Measurements from ENCODE around the gene LY6G6F. TPM values are rescaled to one million over a fixed set of nuclear protein-coding genes. Genes with fewer than 3 reads are reported as not detected.

The LY6G6F gene
- total and polyA plus RNA-seq, 3 donors from 2014 or later, result 0.41 TPM; not detected in 2

DNA sequence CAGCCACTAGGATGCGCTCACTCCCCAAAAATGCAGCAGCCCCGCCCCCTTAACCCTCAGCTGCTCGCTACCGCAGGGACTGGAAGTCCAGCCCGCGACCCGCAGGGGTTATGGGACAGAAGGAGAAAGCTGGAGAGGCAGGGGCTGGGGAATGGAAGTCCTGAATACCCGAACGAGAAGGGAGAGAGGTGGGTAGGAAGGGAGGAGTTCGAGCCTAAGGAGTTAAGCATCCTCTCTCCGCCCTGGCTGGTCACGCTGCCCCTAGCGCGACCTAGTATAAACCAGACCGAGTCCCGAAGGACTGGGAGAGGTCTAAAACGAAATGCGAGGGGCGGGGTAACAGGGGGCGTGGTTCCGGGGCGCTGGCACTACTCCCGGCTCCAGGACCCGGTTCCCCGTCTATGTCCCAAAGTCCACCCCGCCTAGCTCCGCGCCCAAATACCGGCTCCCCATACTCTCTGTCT lies 22.9 kb downstream of the LY6G6F start:
- intact Hi-C loops (cut with DNase I; ENCODE audit: low total_unique reads), result no loop called here
- peaks cover 10% of the 10 kb centered on the region for H3K4me1 ChIP-seq

DNA sequence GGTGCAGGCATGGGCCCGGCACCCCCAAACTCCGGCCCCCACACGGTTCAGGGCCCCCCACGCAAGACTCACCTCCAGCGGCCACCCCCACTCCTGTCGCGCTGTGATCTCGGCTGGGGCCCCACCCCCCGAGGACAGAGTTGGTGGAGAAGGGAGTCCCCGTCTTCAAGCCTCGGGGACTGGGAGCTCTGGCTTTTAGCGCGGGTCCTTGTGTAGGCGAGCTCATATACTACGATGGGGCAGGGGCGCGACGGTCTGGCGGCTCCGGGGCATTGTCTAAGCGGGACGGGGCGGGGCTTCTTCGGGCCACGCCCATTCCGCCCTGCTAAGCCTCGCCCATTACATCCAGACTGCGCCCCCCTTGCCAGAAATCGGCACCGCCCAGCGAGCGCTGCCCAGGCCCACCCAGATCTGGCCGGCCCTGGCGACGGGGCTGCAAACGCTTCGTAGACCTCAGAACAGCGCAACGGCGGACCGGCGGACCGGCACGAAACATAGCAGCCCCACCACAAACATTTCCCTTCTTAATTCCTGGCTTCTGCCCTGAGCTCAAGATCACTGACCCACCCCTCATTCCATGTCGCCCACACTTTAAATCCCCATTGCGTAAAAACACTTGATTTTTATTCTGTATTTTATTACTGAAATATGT lies 23.4 kb downstream of the LY6G6F start:
- H3K36me3 ChIP-seq (ENCODE audit: low read depth, missing control alignments), result no peaks in the 10 kb centered on the region

More for the DNA sequence above, 22.9 kb downstream of the LY6G6F start:
- H3K27me3 ChIP-seq, result no peaks in the 10 kb centered on the region
- TF ChIP-seq, protein P1, sequence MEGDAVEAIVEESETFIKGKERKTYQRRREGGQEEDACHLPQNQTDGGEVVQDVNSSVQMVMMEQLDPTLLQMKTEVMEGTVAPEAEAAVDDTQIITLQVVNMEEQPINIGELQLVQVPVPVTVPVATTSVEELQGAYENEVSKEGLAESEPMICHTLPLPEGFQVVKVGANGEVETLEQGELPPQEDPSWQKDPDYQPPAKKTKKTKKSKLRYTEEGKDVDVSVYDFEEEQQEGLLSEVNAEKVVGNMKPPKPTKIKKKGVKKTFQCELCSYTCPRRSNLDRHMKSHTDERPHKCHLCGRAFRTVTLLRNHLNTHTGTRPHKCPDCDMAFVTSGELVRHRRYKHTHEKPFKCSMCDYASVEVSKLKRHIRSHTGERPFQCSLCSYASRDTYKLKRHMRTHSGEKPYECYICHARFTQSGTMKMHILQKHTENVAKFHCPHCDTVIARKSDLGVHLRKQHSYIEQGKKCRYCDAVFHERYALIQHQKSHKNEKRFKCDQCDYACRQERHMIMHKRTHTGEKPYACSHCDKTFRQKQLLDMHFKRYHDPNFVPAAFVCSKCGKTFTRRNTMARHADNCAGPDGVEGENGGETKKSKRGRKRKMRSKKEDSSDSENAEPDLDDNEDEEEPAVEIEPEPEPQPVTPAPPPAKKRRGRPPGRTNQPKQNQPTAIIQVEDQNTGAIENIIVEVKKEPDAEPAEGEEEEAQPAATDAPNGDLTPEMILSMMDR (IDR thresholded peaks at IDR 0.05), result peak; percentile 2 to 72 (median 51)
- TF ChIP-seq POLR2A (IDR thresholded peaks at IDR 0.05), result no peak
- no peaks in the 10 kb centered on the region for H3K9me3 ChIP-seq
- whole genome bisulfite sequencing, 2 donors, result 0 to 1% methylated on average over 28 of the region's 29 CpGs
- H3K4me3 ChIP-seq, result peak overlapping the region; percentile 66 to 85
- DNase-seq, result peak; percentile 93
- peak overlapping the region; percentile 94 to 96 for H3K27ac ChIP-seq
- H3K36me3 ChIP-seq (ENCODE audit: low read depth, missing control alignments), result no peaks in the 10 kb centered on the region

DNA sequence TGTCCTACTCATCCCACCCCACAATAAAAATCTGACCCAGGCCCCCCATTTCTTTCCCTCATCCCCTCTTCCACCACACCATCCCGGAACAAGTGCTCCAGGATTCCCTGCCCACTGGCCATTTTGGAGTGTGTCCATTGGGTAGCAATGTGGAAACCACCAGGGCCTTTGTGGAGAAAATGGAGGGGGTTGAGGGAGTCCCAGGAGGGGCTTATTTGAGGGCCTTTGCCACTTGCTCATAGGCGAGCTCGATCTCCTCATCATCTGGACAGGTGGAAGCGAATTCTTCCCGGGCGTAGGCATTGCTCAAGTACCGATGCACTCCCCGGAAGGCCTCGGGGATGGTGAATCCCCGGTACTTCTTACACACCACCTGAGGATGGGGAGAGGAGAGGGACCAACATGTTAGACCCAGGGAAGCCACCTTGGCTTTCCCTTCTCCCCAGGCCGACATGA lies 24.0 kb downstream of the LY6G6F start:
- H3K4me3 ChIP-seq, result peak overlapping the region in 1 of 2 donors; percentile 85
- H3K27me3 ChIP-seq, result no peaks in the 10 kb centered on the region
- TF ChIP-seq, protein P1 (IDR thresholded peaks at IDR 0.05), result no peak
- no peak for TF ChIP-seq POLR2A (IDR thresholded peaks at IDR 0.05)
- H3K9me3 ChIP-seq, result no peaks in the 10 kb centered on the region
- H3K4me1 ChIP-seq, result peaks cover 14% of the 10 kb centered on the region
- WGBS, 2 donors, result 74 to 76% methylated on average over 11 of the region's 11 CpGs
- no peak for DNase-seq
- no peaks in the 10 kb centered on the region for H3K36me3 ChIP-seq (ENCODE audit: low read depth, missing control alignments)
- peak overlapping the region; percentile 94 to 96 for H3K27ac ChIP-seq
- intact Hi-C loops (cut with DNase I; ENCODE audit: low total_unique reads), result no loop called here

More for the DNA sequence above, 23.4 kb downstream of the LY6G6F start:
- TF ChIP-seq, protein P1 (IDR thresholded peaks at IDR 0.05), result no peak
- TF ChIP-seq POLR2A (IDR thresholded peaks at IDR 0.05), result peak; percentile 61
- peak; percentile 94 for DNase-seq
- H3K9me3 ChIP-seq, result no peaks in the 10 kb centered on the region
- 2 to 4% methylated on average over 15 to 40 of the region's 46 CpGs for WGBS, 2 donors
- H3K4me3 ChIP-seq, result peak overlapping the region; percentile 66 to 85
- intact Hi-C loops (cut with DNase I; ENCODE audit: low total_unique reads), result no loop called here
- peak overlapping the region; percentile 94 to 96 for H3K27ac ChIP-seq
- H3K4me1 ChIP-seq, result peaks cover 14% of the 10 kb centered on the region
- no peaks in the 10 kb centered on the region for H3K27me3 ChIP-seq

DNA sequence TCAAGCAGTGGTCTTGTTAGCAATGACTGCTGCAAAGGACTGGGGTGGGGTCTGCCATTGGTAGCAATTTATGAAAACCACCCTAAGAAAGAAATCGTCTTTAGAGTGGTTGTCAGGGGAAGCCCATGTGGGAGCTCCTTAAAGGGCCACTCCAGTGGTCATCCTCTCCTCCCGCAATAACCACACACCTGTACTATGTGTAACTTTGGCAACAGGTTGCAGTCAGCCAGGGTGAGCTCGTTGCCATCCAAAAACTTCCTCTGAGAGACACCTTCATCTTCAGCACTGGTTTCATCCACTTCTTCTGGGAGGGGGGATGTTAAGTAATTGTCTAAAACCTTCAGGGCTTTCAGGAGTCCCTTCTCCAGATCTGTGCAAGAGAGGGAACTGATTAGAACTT lies 25.4 kb downstream of the LY6G6F start:
- Histone ChIP-seq H3K27ac (no peak overlapping the region), H3K36me3 (ENCODE audit: low read depth, missing control alignments) (no peaks in the 10 kb centered on the region)

More for the DNA sequence above, 25.4 kb downstream of the LY6G6F start:
- Histone ChIP-seq H3K4me3 (no peak overlapping the region), H3K27me3 (no peaks in the 10 kb centered on the region), H3K4me1 (peaks cover 17% of the 10 kb centered on the region), H3K9me3 (no peaks in the 10 kb centered on the region)
- DNase-seq, result no peak
- TF ChIP-seq, protein P1 (IDR thresholded peaks at IDR 0.05), result no peak
- no peak for TF ChIP-seq POLR2A (IDR thresholded peaks at IDR 0.05)
- intact Hi-C loops (cut with DNase I; ENCODE audit: low total_unique reads), result no loop called here
- 75 to 76% methylated on average over 3 of the region's 3 CpGs for WGBS, 2 donors
